Measurements from ENCODE around the gene SLAMF6.

- TF ChIP-seq CTCF (IDR thresholded peaks at IDR 0.05; ENCODE audit: low read depth, low read length, poor library complexity, severe bottlenecking): no peak
- TF ChIP-seq EZH2phosphoT487 (IDR thresholded peaks at IDR 0.05; ENCODE audit: borderline replicate concordance, low read length): no peak
Observed at GRCh38 chr1:160552425-160552824, 29.4 kb upstream of the SLAMF6 start.
